Endothelial cell of umbilical vein (primary cell): ENCODE data around the gene HNRNPA2B1. TPM values are rescaled to one million over a fixed set of nuclear protein-coding genes. Genes with fewer than 3 reads are reported as not detected.

ENCODE experiments used
- BruUV-seq: library from RNA; stranded (reverse); fragments of 400-500 nt; replicated peaks from 2 replicates; lab custom pipeline; 2021; lab: Mats Ljungman, UMichigan
- CTCF ChIA-PET: fragments of 300-600, 350-600 bp; sonication (Branson Sonifier 250); formaldehyde crosslinking; loops from one replicate; lab custom pipeline; 2021; ENCODE audit warnings: antibody characterized with exemption, inconsistent platforms; lab: Charles Lee
- POLR2A ChIA-PET: fragments of 300-600, 350-600 bp; sonication (Branson Sonifier 250); formaldehyde crosslinking; loops from one replicate; lab custom pipeline; 2021; ENCODE audit warnings: antibody characterized with exemption, inconsistent platforms; lab: Charles Lee
- DNase-seq: peaks from one replicate; pipeline ENCODE4 v3.0.0-alpha.2; 2011; ENCODE audit warnings: low read depth, low spot score
- FAIRE-seq: peaks from 2 replicates; lab custom pipeline; 2011; peaks lifted over from hg19 to GRCh38; lab: Jason Lieb, UNC
- H2AFZ ChIP-seq: 2 replicates; pipeline ENCODE4 v1.6.0; 2012; ENCODE audit warnings: low read depth, low read length, control low read depth, inconsistent platforms
- H3K27ac ChIP-seq: 2 replicates; pipeline ENCODE4 v1.5.1; 2011; ENCODE audit warnings: low read depth, mild to moderate bottlenecking, control low read depth, low read length, moderate library complexity; ENCODE audit not compliant: insufficient read depth
- H3K27me3 ChIP-seq, 2 experiments: 2 replicates each; pipeline versions ENCODE4 v1.6.0 to v1.6.1; 2011; ENCODE audit warnings: low read length in 2 of 2, mixed read lengths in 1 of 2; ENCODE audit not compliant: control insufficient read depth in 2 of 2, insufficient read depth in 2 of 2
- H3K36me3 ChIP-seq, 2 experiments: 2 replicates in 1 of 2; 3 replicates in 1 of 2; pipeline ENCODE4 v1.5.1; 2011; ENCODE audit warnings: low read length in 2 of 2, mild to moderate bottlenecking in 1 of 2, moderate library complexity in 1 of 2; ENCODE audit not compliant: control insufficient read depth in 2 of 2, insufficient read depth in 2 of 2; ENCODE audit errors: extremely low read depth in 1 of 2
- H3K4me1 ChIP-seq: 3 replicates; pipeline ENCODE4 v1.5.1; 2011; ENCODE audit warnings: mild to moderate bottlenecking, low read length; ENCODE audit not compliant: control insufficient read depth, insufficient read depth; ENCODE audit errors: extremely low read depth
- H3K4me2 ChIP-seq: 2 replicates; pipeline ENCODE4 v1.6.1; 2011; ENCODE audit warnings: low read length, control low read depth, mixed read lengths; ENCODE audit not compliant: insufficient read depth
- H3K4me3 ChIP-seq, 3 experiments: fragments of 200-600 bp in 1 of 3; sonication (generic), shearing (Covaris generic) in 1 of 3; replicated peaks in 1 of 3; 2 replicates each; pipeline ENCODE4 v1.5.1; 2011 to 2016; ENCODE audit warnings: control low read depth in 3 of 3, low read length in 3 of 3, mild to moderate bottlenecking in 2 of 3, inconsistent platforms in 1 of 3, low read depth in 1 of 3, moderate library complexity in 1 of 3; ENCODE audit not compliant: insufficient read depth in 1 of 3
- H3K79me2 ChIP-seq: 2 replicates; pipeline ENCODE4 v1.6.0; 2012; ENCODE audit warnings: low read length, inconsistent platforms; ENCODE audit not compliant: control insufficient read depth, insufficient read depth
- H3K9ac ChIP-seq: replicated peaks from 2 replicates; pipeline ENCODE3; 2011; ENCODE audit warnings: low read length, control low read depth; ENCODE audit not compliant: insufficient read depth; ENCODE audit errors: extremely low read depth
- H3K9me1 ChIP-seq: replicated peaks from 3 replicates; pipeline ENCODE4 v1.6.0; 2011; ENCODE audit warnings: mild to moderate bottlenecking, low read length; ENCODE audit not compliant: control insufficient read depth, insufficient read depth; ENCODE audit errors: extremely low read depth
- H3K9me3 ChIP-seq: replicated peaks from 2 replicates; pipeline ENCODE4 v1.5.1; 2012; ENCODE audit warnings: low read length, inconsistent platforms; ENCODE audit not compliant: control insufficient read depth, insufficient read depth
- H4K20me1 ChIP-seq: replicated peaks from 2 replicates; pipeline ENCODE3; 2011; ENCODE audit warnings: mild to moderate bottlenecking, low read length; ENCODE audit not compliant: control insufficient read depth, insufficient read depth; ENCODE audit errors: extremely low read depth
- CTCF ChIP-seq, 2 donors: IDR thresholded peaks; 1 replicate in 1 of 2; 2 replicates in 1 of 2; pipeline ENCODE4 v1.5.1; 2011; ENCODE audit warnings: low read length in 2 of 2, mild to moderate bottlenecking in 2 of 2, moderate library complexity in 2 of 2, control low read depth in 1 of 2, inconsistent platforms in 1 of 2, low read depth in 1 of 2; ENCODE audit not compliant: insufficient read depth in 1 of 2; ENCODE audit errors: extremely low read depth in 1 of 2
- EZH2 ChIP-seq: IDR thresholded peaks from 2 replicates; pipeline ENCODE4 v1.6.1; 2012; ENCODE audit warnings: borderline replicate concordance, low read depth, mild to moderate bottlenecking, moderate library complexity, low read length, inconsistent platforms; ENCODE audit not compliant: severe bottlenecking
- FOS ChIP-seq: IDR thresholded peaks from 2 replicates; pipeline ENCODE4 v1.6.1; 2011; ENCODE audit warnings: mild to moderate bottlenecking, low read length, moderate library complexity, borderline replicate concordance; ENCODE audit not compliant: insufficient read depth
- GATA2 ChIP-seq: IDR thresholded peaks from 2 replicates; pipeline ENCODE4 v1.7.0; 2011; ENCODE audit warnings: low read depth, mild to moderate bottlenecking, moderate library complexity, mixed read lengths, low read length; ENCODE audit not compliant: insufficient read length, insufficient read depth
- JUN ChIP-seq: IDR thresholded peaks from 2 replicates; pipeline ENCODE4 v1.6.1; 2011; ENCODE audit warnings: borderline replicate concordance, low read depth; ENCODE audit not compliant: insufficient read length, insufficient read depth
- MAX ChIP-seq: IDR thresholded peaks from 2 replicates; pipeline ENCODE4 v1.6.1; 2011; ENCODE audit not compliant: insufficient read depth, insufficient read length
- MYC ChIP-seq: IDR thresholded peaks from one replicate; pipeline ENCODE4 v1.6.1; 2011; ENCODE audit warnings: mild to moderate bottlenecking, low read depth, low read length
- POLR2A ChIP-seq: IDR thresholded peaks from 2 replicates; pipeline ENCODE4 v1.6.1; 2012; ENCODE audit warnings: low read depth, mild to moderate bottlenecking, control low read depth, low read length
- POLR2AphosphoS5 ChIP-seq: IDR thresholded peaks from 2 replicates; pipeline ENCODE4 v1.6.1; 2012; ENCODE audit warnings: low read depth, mild to moderate bottlenecking, control low read depth, low read length, moderate library complexity; ENCODE audit not compliant: insufficient read depth
- dilution Hi-C: fragments of 300-500 bp; cut with MboI; formaldehyde crosslinking; loops from one replicate; pipeline ENCODE4 v1.15.0; 2019; ENCODE audit warnings: low sequenced_read_pairs; ENCODE audit not compliant: extremely low pct_ligation_motif_present
- intact Hi-C: fragments of 100-400 bp; cut with micrococcal nuclease; formaldehyde crosslinking; loops from one replicate; pipeline ENCODE4 v1.10.0; 2022
- polyA plus RNA-seq, 4 experiments: library from polyadenylated mRNA; depleted of rRNA in 3 of 4; stranded (reverse) in 3 of 4; unstranded in 1 of 4; fragments of >200 nt; gene quantifications; 2 replicates each; pipeline versions ENCODE4 v1.2.1 to v1.2.3, GENCODE V29; 2011 to 2012; ENCODE audit warnings: missing spikeins in 1 of 4
- total RNA-seq: library from RNA; stranded (reverse); gene quantifications from 2 replicates; pipeline ENCODE4 v1.2.3, GENCODE V29; 2021

The HNRNPA2B1 gene
- total and polyA plus RNA-seq, 2 donors (not counting 3 experiments of a cell fraction or from before 2014, with no cell fraction given) = 198 to 703 TPM

GRCh38 chr7:26162431-26162830 lies 38.1 kb downstream of the HNRNPA2B1 start:
- Histone ChIP-seq H3K4me2 (no peak overlapping the region), H3K36me3 (no peaks in the 10 kb centered on the region), H3K79me2 (peaks cover 46% of the 10 kb centered on the region), H2AFZ (no peak overlapping the region), H3K4me1 (peaks cover 22% of the 10 kb centered on the region), H3K27me3 (no peaks in the 10 kb centered on the region), H3K27ac (no peak overlapping the region), H3K9me3 (no peaks in the 10 kb centered on the region), H3K4me3 (no peak overlapping the region), H4K20me1 (no peaks in the 10 kb centered on the region), H3K9ac (no peak overlapping the region), H3K9me1 (no peaks in the 10 kb centered on the region)
- BruUV-seq = no TSS peak
- dilution Hi-C loops (no loop called here), intact Hi-C loops (no loop called here)
- TF ChIP-seq MYC = no peak
- TF ChIP-seq POLR2AphosphoS5 = no peak
- TF ChIP-seq EZH2 = no peak
- no peak for TF ChIP-seq JUN
- TF ChIP-seq GATA2 = no peak
- no peak for TF ChIP-seq POLR2A
- TF ChIP-seq FOS = no peak
- TF ChIP-seq MAX = no peak
- no peak for TF ChIP-seq CTCF (IDR thresholded peaks at IDR 0.05; ENCODE audit: extremely low read depth in 1 of 2, insufficient read depth in 1 of 2, low read depth in 1 of 2, low read length in 2 of 2)
- FAIRE-seq (no peak), DNase-seq (no peak)
- CTCF ChIA-PET = interaction anchor here (0.9 to 3.2 kb wide), 2 partner anchors 26 to 72 kb away, joined by 5 to 11 read pairs; no protein-coding TSS in a partner anchor
- POLR2A ChIA-PET = no interaction called here
